HFFc6 (cell line): Measurements from ENCODE around the gene RGS12. TPM values are rescaled to one million over a fixed set of nuclear protein-coding genes. Genes with fewer than 3 reads are reported as not detected.

Experiments used
- DNase-seq: peaks from one replicate; pipeline ENCODE4 v3.0.0-alpha.2; 2018
- H3K27ac Mint-ChIP-seq: 2 replicates; pipeline ENCODE4 v1.8.0; 2020; ENCODE audit warnings: mild to moderate bottlenecking, mixed read lengths
- H3K27me3 Mint-ChIP-seq: 2 replicates; pipeline ENCODE4 v1.8.0; 2021; ENCODE audit warnings: mild to moderate bottlenecking, moderate library complexity, mixed read lengths; ENCODE audit not compliant: insufficient read depth
- H3K36me3 Mint-ChIP-seq: 2 replicates; pipeline ENCODE4 v1.8.0; 2021; ENCODE audit warnings: low read depth, mixed read lengths
- H3K4me1 Mint-ChIP-seq: 2 replicates; pipeline ENCODE4 v1.8.0; 2020; ENCODE audit warnings: low read depth, mixed read lengths
- H3K4me3 Mint-ChIP-seq: 2 replicates; pipeline ENCODE4 v1.8.0; 2020; ENCODE audit warnings: mild to moderate bottlenecking, moderate library complexity, mixed read lengths
- H3K9me3 Mint-ChIP-seq: 2 replicates; pipeline ENCODE4 v1.8.0; 2020; ENCODE audit warnings: mild to moderate bottlenecking, mixed read lengths
- CTCF ChIP-seq: fragments of 200-600 bp; sonication (generic); IDR thresholded peaks from 2 replicates; pipeline ENCODE4 v1.5.0; 2021; ENCODE audit warnings: antibody characterized with exemption, mild to moderate bottlenecking
- total RNA-seq, 6 experiments: library from RNA; stranded (reverse); fragmentation: NEBNext Ultra II Directional; extraction: Animal tissue kit (Norgen Biotek cat#: 25700); gene quantifications; 2 replicates in 1 of 6; 3 replicates in 5 of 6; pipeline ENCODE4 v1.2.3, GENCODE V29; 2021

Gene RGS12
- total RNA-seq, 6 experiments from 2014 or later = 8.5 to 15.2 (median 12.1) TPM

- Mint-ChIP-seq H3K4me3 (peak overlapping the region; percentile 80), H3K27ac (peak overlapping the region; percentile 81)
- TF ChIP-seq CTCF = no peak
Measured at GRCh38 chr4:3341760-3342159, 48.9 kb downstream of the RGS12 start.

GRCh38 chr4:3342182-3342854 is 49.5 kb downstream of the RGS12 start:
- Mint-ChIP-seq H3K27ac (peak overlapping the region; percentile 81), H3K36me3 (peaks cover 3% of the 10 kb centered on the region; the same call in 1 of the 2 replicates), H3K4me1 (peaks cover 39% of the 10 kb centered on the region), H3K4me3 (peak overlapping the region; percentile 80), H3K9me3 (no peaks in the 10 kb centered on the region), H3K27me3 (no peaks in the 10 kb centered on the region; the same call in 1 of the 2 replicates)
- TF ChIP-seq CTCF = no peak
- DNase-seq = peak; percentile 68

More at GRCh38 chr4:3341760-3342159, 48.9 kb downstream of the RGS12 start:
- Mint-ChIP-seq H3K36me3 (peaks cover 9% of the 10 kb centered on the region), H3K9me3 (no peaks in the 10 kb centered on the region), H3K27me3 (no peaks in the 10 kb centered on the region; the same call in 1 of the 2 replicates), H3K4me1 (peaks cover 38% of the 10 kb centered on the region)
- DNase-seq = no peak

Other genes with a start within 250 kb of the RGS12 start
- gene HTT-AS, start 218.5 kb upstream of the RGS12 start, total RNA-seq = not detected
- 10 to 100 TPM; 38.1 to 52.0 (median 47.8) TPM for gene HTT, start 218.3 kb upstream of the RGS12 start, total RNA-seq
- gene MSANTD1, start 43.9 kb upstream of the RGS12 start, total RNA-seq = under 1 TPM; 0.09 to 0.35 (median 0.12) TPM
- gene HGFAC, start 148.9 kb downstream of the RGS12 start, total RNA-seq = under 1 TPM in 1 of 6 experiments, not detected in 5; 0.07 TPM
- not detected for gene DOK7, start 170.3 kb downstream of the RGS12 start, total RNA-seq
- 100 to 1,000 TPM; 130 to 175 (median 161) TPM for gene LRPAP1, start 239.4 kb downstream of the RGS12 start, total RNA-seq